Mesenchymal stem cell (in vitro differentiated cells and primary cell): ENCODE measurements around the gene PRSS16.

Experiments used
- DNase-seq: peaks from one replicate; pipeline ENCODE4 v3.0.0-alpha.2; 2013
- H2AFZ ChIP-seq: one replicate; pipeline ENCODE4 v1.6.1; 2013; ENCODE audit warnings: low read depth, mild to moderate bottlenecking, control low read depth, inconsistent platforms, low read length, moderate library complexity
- H2AK5ac ChIP-seq: 2 replicates; pipeline ENCODE4 v1.6.1; 2013; ENCODE audit warnings: low read length, moderate library complexity, mild to moderate bottlenecking, inconsistent platforms; ENCODE audit not compliant: severe bottlenecking
- H2BK120ac ChIP-seq: one replicate; pipeline ENCODE4 v1.6.1; 2013; ENCODE audit warnings: low read depth, mild to moderate bottlenecking, inconsistent platforms, low read length, moderate library complexity
- H2BK12ac ChIP-seq, 2 experiments: one replicate each; pipeline ENCODE4 v1.6.1; 2013; ENCODE audit warnings: inconsistent platforms in 2 of 2, low read length in 2 of 2, mild to moderate bottlenecking in 2 of 2, moderate library complexity in 2 of 2, control low read depth in 1 of 2
- H2BK15ac ChIP-seq: one replicate; pipeline ENCODE4 v1.6.1; 2013; ENCODE audit warnings: mild to moderate bottlenecking, low read depth, inconsistent platforms; ENCODE audit not compliant: poor library complexity, severe bottlenecking
- H2BK5ac ChIP-seq: 2 replicates; pipeline ENCODE4 v1.6.1; 2013; ENCODE audit warnings: low read depth, mild to moderate bottlenecking, low read length, control low read depth, inconsistent platforms; ENCODE audit not compliant: poor library complexity, severe bottlenecking
- H3K14ac ChIP-seq, 2 experiments: one replicate each; pipeline ENCODE4 v1.6.1; 2013; ENCODE audit warnings: inconsistent platforms in 2 of 2, low read length in 2 of 2, control low read depth in 1 of 2, mild to moderate bottlenecking in 1 of 2, moderate library complexity in 1 of 2
- H3K18ac ChIP-seq, 2 experiments: one replicate each; pipeline ENCODE4 v1.6.1; 2013; ENCODE audit warnings: inconsistent platforms in 2 of 2, low read length in 2 of 2, control low read depth in 1 of 2, low read depth in 1 of 2, mild to moderate bottlenecking in 1 of 2
- H3K23ac ChIP-seq, 2 experiments: one replicate each; pipeline ENCODE4 v1.6.1; 2013; ENCODE audit warnings: inconsistent platforms in 2 of 2, low read length in 2 of 2, mild to moderate bottlenecking in 2 of 2, moderate library complexity in 2 of 2, control low read depth in 1 of 2
- H3K27ac ChIP-seq: 2 replicates; pipeline ENCODE4 v1.5.1; 2013; ENCODE audit warnings: mild to moderate bottlenecking, moderate library complexity, low read length, control low read depth, inconsistent platforms; ENCODE audit not compliant: poor library complexity, severe bottlenecking
- H3K27me3 ChIP-seq, 2 experiments: 2 replicates each; pipeline versions ENCODE4 v1.6.1 to v1.7.0; 2013; ENCODE audit warnings: low read length in 2 of 2, mild to moderate bottlenecking in 2 of 2, moderate library complexity in 2 of 2, control low read depth in 1 of 2, inconsistent platforms in 1 of 2; ENCODE audit not compliant: control insufficient read depth in 1 of 2, insufficient read depth in 1 of 2
- H3K36me3 ChIP-seq, 2 experiments: 2 replicates each; pipeline versions ENCODE4 v1.6.1 to v1.7.0; 2013; ENCODE audit warnings: low read length in 2 of 2, control low read depth in 1 of 2, inconsistent platforms in 1 of 2, low read depth in 1 of 2, mild to moderate bottlenecking in 1 of 2; ENCODE audit not compliant: insufficient read depth in 2 of 2, control insufficient read depth in 1 of 2
- H3K4ac ChIP-seq, 2 experiments: one replicate each; pipeline ENCODE4 v1.6.1; 2013; ENCODE audit warnings: inconsistent platforms in 2 of 2, low read length in 2 of 2, mild to moderate bottlenecking in 2 of 2, moderate library complexity in 2 of 2, control low read depth in 1 of 2, low read depth in 1 of 2
- H3K4me1 ChIP-seq: 2 replicates; pipeline ENCODE4 v1.6.1; 2013; ENCODE audit warnings: low read depth, low read length, control low read depth; ENCODE audit not compliant: control insufficient read depth, insufficient read depth
- H3K4me2 ChIP-seq: 2 replicates; pipeline ENCODE4 v1.6.1; 2013; ENCODE audit warnings: low read length, mild to moderate bottlenecking, inconsistent platforms; ENCODE audit not compliant: poor library complexity, severe bottlenecking
- H3K4me3 ChIP-seq, 2 experiments: 2 replicates each; pipeline versions ENCODE4 v1.5.1 to v1.7.0; 2013; ENCODE audit warnings: low read length in 2 of 2, mild to moderate bottlenecking in 2 of 2, control low read depth in 1 of 2, low read depth in 1 of 2; ENCODE audit not compliant: insufficient read depth in 1 of 2
- H3K79me1 ChIP-seq: replicated peaks from 2 replicates; pipeline ENCODE4 v1.6.1; 2013; ENCODE audit warnings: mild to moderate bottlenecking, control low read depth, low read length, inconsistent platforms; ENCODE audit not compliant: poor library complexity, severe bottlenecking
- H3K9ac ChIP-seq: 2 replicates; pipeline ENCODE4 v1.7.0; 2013; ENCODE audit warnings: mild to moderate bottlenecking, low read length, moderate library complexity
- H3K9me3 ChIP-seq: 2 replicates; pipeline ENCODE4 v1.7.0; 2013; ENCODE audit warnings: mild to moderate bottlenecking, low read length; ENCODE audit not compliant: control insufficient read depth
- H4K8ac ChIP-seq: one replicate; pipeline ENCODE4 v1.6.1; 2013; ENCODE audit warnings: inconsistent platforms, mild to moderate bottlenecking, low read length, moderate library complexity
- H4K91ac ChIP-seq: one replicate; pipeline ENCODE4 v1.6.1; 2013; ENCODE audit warnings: mild to moderate bottlenecking, low read length, inconsistent platforms
- WGBS: methylation state at CpG from one replicate; pipeline ENCODE4 v1.1.7; 2013; ENCODE audit warnings: mixed read lengths; 5-methylcytosine and 5-hydroxymethylcytosine counted together

PRSS16 gene

DNA sequence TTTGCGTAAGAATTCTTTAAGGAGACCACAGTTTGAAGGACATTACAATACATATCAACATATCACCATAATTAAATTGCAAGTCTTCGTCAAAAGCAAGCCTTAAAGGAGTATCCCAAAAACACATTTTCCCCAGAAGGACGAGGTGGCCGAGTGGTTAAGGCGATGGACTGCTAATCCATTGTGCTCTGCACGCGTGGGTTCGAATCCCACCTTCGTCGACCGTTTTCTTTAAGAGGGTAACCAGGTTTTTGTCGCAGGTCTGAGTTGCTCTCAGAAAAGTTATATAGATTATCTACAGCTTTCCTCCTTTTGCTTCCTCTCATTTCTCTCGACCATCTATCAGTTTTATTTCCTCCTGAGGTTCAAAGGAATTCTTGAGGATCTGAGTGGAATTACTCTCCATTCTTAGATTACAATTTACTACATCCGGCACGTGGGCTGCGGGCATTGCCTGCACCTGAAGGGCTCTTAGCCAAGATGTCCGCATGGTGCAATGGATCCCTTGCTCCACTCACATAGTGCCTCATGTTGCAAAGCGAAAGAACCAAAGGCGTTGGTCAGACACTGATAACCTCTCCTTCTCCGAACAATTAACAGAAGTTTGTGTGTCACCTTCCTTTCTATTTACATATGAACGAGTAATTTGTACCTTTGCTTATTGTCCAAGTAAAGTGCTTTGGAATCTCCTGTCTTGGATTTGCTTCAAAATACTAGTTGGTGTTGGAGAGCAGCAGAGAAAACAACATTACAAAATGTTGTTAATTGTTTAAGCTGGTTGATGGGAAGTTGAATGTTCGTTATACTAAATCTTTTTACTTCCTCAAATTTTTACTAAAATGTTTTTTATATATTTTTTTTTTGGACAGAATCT lies 50.6 kb downstream of the PRSS16 start:
- Histone ChIP-seq H2BK5ac (no peak overlapping the region), H2BK15ac (no peak overlapping the region), H2AK5ac (no peak overlapping the region), H3K36me3 (no peaks in the 10 kb centered on the region), H3K79me1 (no peaks in the 10 kb centered on the region), H3K4ac (no peak overlapping the region), H3K9me3 (no peaks in the 10 kb centered on the region), H3K4me3 (peak overlapping the region in 1 of 2 experiments; percentile 79), H3K18ac (no peak overlapping the region), H2BK120ac (no peak overlapping the region), H4K91ac (no peak overlapping the region), H3K4me1 (peaks cover 5% of the 10 kb centered on the region), H2BK12ac (no peak overlapping the region), H3K9ac (no peak overlapping the region), H3K4me2 (peak overlapping the region; percentile 81), H4K8ac (no peak overlapping the region), H3K27me3 (peaks cover 0 to 13% of the 10 kb centered on the region in 2 experiments), H3K27ac (no peak overlapping the region), H2AFZ (no peak overlapping the region), H3K23ac (no peak overlapping the region), H3K14ac (no peak overlapping the region)
- 8% methylated on average over 11 of the region's 22 CpGs for WGBS
- DNase-seq = peak; percentile 51

DNA sequence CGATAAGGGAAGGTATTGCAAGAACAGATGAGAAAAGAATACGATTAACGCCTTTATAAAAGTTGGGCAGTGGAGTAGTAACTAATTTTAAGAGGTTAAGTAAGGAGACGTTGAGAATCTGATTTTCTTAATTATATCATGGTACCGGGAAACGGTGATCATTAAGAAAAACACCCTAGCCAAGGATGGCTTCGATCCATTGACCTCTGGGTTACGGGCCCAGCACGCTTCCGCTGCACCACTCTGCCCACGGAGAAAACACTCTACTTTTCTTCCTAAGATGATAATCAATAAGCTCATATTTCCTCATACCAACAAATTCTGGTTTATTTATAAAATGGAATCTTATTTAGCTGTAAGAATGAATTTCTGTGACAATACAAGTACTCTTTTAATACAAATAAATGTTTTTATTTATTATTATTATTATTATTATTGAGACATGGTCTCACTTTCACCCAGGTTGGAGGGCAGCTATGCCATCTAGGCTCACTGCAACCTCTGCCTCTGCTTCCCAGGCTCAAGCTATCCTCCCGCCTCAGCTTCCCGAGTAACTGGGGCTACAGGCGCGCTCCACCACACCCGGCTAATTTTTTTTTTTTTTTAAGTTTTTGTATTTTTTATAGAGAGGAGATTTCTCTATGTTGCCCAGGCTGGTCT lies 56.2 kb downstream of the PRSS16 start:
- Histone ChIP-seq H3K79me1 (no peaks in the 10 kb centered on the region), H3K14ac (no peak overlapping the region), H3K9ac (no peak overlapping the region), H4K8ac (no peak overlapping the region), H2BK5ac (no peak overlapping the region), H3K4me3 (no peak overlapping the region), H3K4ac (no peak overlapping the region), H3K9me3 (no peaks in the 10 kb centered on the region), H2BK120ac (no peak overlapping the region), H3K4me2 (no peak overlapping the region), H2AFZ (no peak overlapping the region), H3K23ac (no peak overlapping the region), H3K27me3 (peaks cover 5 to 8% of the 10 kb centered on the region in 2 experiments), H3K27ac (no peak overlapping the region), H2BK15ac (no peak overlapping the region), H2AK5ac (no peak overlapping the region), H2BK12ac (no peak overlapping the region), H3K18ac (no peak overlapping the region), H3K4me1 (no peaks in the 10 kb centered on the region), H4K91ac (no peak overlapping the region), H3K36me3 (no peaks in the 10 kb centered on the region)
- 37% methylated on average over 10 of the region's 16 CpGs for WGBS
- DNase-seq = no peak
